Measurements from ENCODE around the gene ZNF148.

The ZNF148 gene

GRCh38 chr3:125331243-125331642, 43.9 kb downstream of the ZNF148 start:
- DNase-seq (ENCODE audit: low spot score) = no peak

- no peak for DNase-seq (ENCODE audit: low spot score)
Measured at GRCh38 chr3:125326957-125327356, 48.2 kb downstream of the ZNF148 start.

- no peak for DNase-seq (ENCODE audit: low spot score)
Measured at GRCh38 chr3:125325746-125326145, 49.4 kb downstream of the ZNF148 start.

GRCh38 chr3:125324341-125324740, 50.8 kb downstream of the ZNF148 start:
- no peak for DNase-seq (ENCODE audit: low spot score)

GRCh38 chr3:125322917-125323316, 52.2 kb downstream of the ZNF148 start:
- DNase-seq (ENCODE audit: low spot score) = no peak

- DNase-seq (ENCODE audit: low spot score) = no peak
Measured at GRCh38 chr3:125322166-125322565, 53.0 kb downstream of the ZNF148 start.

GRCh38 chr3:125319765-125320164, 55.4 kb downstream of the ZNF148 start:
- no peak for DNase-seq (ENCODE audit: low spot score)

- no peak for DNase-seq (ENCODE audit: low spot score)
Measured at GRCh38 chr3:125318871-125319270, 56.3 kb downstream of the ZNF148 start.

- no peak for DNase-seq (ENCODE audit: low spot score)
Measured at GRCh38 chr3:125318167-125318865, 56.8 kb downstream of the ZNF148 start.

GRCh38 chr3:125317761-125318160, 57.4 kb downstream of the ZNF148 start:
- no peak for DNase-seq (ENCODE audit: low spot score)

GRCh38 chr3:125316949-125317348, 58.2 kb downstream of the ZNF148 start:
- DNase-seq (ENCODE audit: low spot score) = no peak

- no peak for DNase-seq (ENCODE audit: low spot score)
Measured at GRCh38 chr3:125316246-125316645, 58.9 kb downstream of the ZNF148 start.

- no peak for DNase-seq (ENCODE audit: low spot score)
Measured at GRCh38 chr3:125313060-125313635, 62.0 kb downstream of the ZNF148 start.

GRCh38 chr3:125310623-125311081, 64.5 kb downstream of the ZNF148 start:
- DNase-seq (ENCODE audit: low spot score) = peak; percentile 6

- no peak for DNase-seq (ENCODE audit: low spot score)
Measured at GRCh38 chr3:125309476-125309875, 65.6 kb downstream of the ZNF148 start.

- no peak for DNase-seq (ENCODE audit: low spot score)
Measured at GRCh38 chr3:125306620-125307019, 68.5 kb downstream of the ZNF148 start.

- DNase-seq (ENCODE audit: low spot score) = no peak
Measured at GRCh38 chr3:125302932-125303331, 72.2 kb downstream of the ZNF148 start.

- no peak for DNase-seq (ENCODE audit: low spot score)
Measured at GRCh38 chr3:125300416-125300815, 74.7 kb downstream of the ZNF148 start.

- DNase-seq (ENCODE audit: low spot score) = no peak
Measured at GRCh38 chr3:125294411-125294810, 80.7 kb downstream of the ZNF148 start.

- no peak for DNase-seq (ENCODE audit: low spot score)
Measured at GRCh38 chr3:125292015-125292414, 83.1 kb downstream of the ZNF148 start.

- no peak for DNase-seq (ENCODE audit: low spot score)
Measured at GRCh38 chr3:125289429-125289981, 85.6 kb downstream of the ZNF148 start.

- no peak for DNase-seq (ENCODE audit: low spot score)
Measured at GRCh38 chr3:125287248-125287647, 87.9 kb downstream of the ZNF148 start.

- no peak for DNase-seq (ENCODE audit: low spot score)
Measured at GRCh38 chr3:125281381-125281780, 93.7 kb downstream of the ZNF148 start.

Measured in hematopoietic multipotent progenitor cell treated with erythropoietin and hydrocortisone succinate and interleukin-3 and kit ligand, for 15 days (in vitro differentiated cells).